Vagina (tissue), 2 donors: ENCODE results near the gene RAB8A.

Source experiments
- POLR2A ChIP-seq, 2 donors: fragments of 450-650 bp; IDR thresholded peaks; one replicate each; pipeline ENCODE4 v1.6.1; 2017; ENCODE audit warnings: antibody characterized with exemption in 2 of 2, mild to moderate bottlenecking in 2 of 2, moderate library complexity in 2 of 2
- POLR2AphosphoS5 ChIP-seq, 2 donors: sonication (generic); formaldehyde crosslinking; IDR thresholded peaks; one replicate each; pipeline ENCODE4 v1.9.0; 2017; ENCODE audit warnings: antibody characterized with exemption in 2 of 2, mild to moderate bottlenecking in 2 of 2, low read depth in 1 of 2; ENCODE audit not compliant: insufficient read depth in 1 of 2
- TF ChIP-seq, protein P1 (sequence below), 3 experiments: fragments of 450-650 bp in 2 of 3; fragments of 200-600 bp in 1 of 3; sonication (generic) in 1 of 3; IDR thresholded peaks; one replicate each; pipeline ENCODE4 v1.5.1; 2017 to 2019; ENCODE audit warnings: antibody characterized with exemption in 3 of 3, mild to moderate bottlenecking in 2 of 3, moderate library complexity in 2 of 3

DNA sequence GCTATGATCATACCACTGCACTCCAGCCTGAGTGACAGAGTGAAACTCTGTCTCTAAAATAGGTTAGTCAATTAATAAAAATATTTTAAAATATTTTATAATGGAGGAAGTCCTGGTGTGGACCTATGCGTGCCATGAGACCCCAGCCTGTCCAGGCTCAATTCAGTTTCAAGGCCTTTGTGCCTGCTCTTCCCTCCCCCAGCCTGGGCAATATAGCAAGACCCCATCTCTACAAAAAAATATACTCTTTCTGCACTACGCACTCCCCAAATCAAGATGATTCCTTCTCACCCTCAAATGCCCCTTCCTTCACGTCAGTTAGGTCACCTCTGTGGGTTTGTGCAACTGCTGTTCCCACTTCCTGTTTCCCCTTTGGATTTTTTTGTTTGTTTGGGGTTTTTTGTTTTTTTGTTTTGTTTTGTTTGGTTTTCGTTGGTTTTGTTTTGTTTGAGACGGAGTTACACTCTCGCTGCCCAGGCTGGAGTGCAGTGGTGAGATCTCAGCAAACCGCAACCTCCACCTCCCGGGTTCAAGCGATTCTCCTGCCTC is 30.4 kb downstream of the RAB8A start:
- TF ChIP-seq, protein P1, sequence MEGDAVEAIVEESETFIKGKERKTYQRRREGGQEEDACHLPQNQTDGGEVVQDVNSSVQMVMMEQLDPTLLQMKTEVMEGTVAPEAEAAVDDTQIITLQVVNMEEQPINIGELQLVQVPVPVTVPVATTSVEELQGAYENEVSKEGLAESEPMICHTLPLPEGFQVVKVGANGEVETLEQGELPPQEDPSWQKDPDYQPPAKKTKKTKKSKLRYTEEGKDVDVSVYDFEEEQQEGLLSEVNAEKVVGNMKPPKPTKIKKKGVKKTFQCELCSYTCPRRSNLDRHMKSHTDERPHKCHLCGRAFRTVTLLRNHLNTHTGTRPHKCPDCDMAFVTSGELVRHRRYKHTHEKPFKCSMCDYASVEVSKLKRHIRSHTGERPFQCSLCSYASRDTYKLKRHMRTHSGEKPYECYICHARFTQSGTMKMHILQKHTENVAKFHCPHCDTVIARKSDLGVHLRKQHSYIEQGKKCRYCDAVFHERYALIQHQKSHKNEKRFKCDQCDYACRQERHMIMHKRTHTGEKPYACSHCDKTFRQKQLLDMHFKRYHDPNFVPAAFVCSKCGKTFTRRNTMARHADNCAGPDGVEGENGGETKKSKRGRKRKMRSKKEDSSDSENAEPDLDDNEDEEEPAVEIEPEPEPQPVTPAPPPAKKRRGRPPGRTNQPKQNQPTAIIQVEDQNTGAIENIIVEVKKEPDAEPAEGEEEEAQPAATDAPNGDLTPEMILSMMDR (IDR thresholded peaks at IDR 0.05): no peak
- no peak for TF ChIP-seq POLR2A (IDR thresholded peaks at IDR 0.05)
- TF ChIP-seq POLR2AphosphoS5 (IDR thresholded peaks at IDR 0.05; ENCODE audit: insufficient read depth in 1 of 2, low read depth in 1 of 2): no peak
